Upper lobe of left lung (tissue), 6 donors: ENCODE measurements around the gene XPR1. TPM values are rescaled to one million over a fixed set of nuclear protein-coding genes. Genes with fewer than 3 reads are reported as not detected.

Experiments used
- ATAC-seq, 2 donors: fragments of 200-7000 bp; cut with Tn5 transposase; one replicate each; pipeline ENCODE4 v1.9.1; 2022; ENCODE audit warnings: mild to moderate bottlenecking in 2 of 2, moderate library complexity in 2 of 2; ENCODE audit not compliant: low FRiP score in 2 of 2
- DNase-seq, 2 donors: peaks; one replicate each; pipeline ENCODE4 v3.0.0-alpha.2; 2019 to 2020
- H3K27ac ChIP-seq, 4 donors: fragments of 200-600 bp; sonication (generic); one replicate each; pipeline ENCODE4 v1.5.1; 2016 to 2019
- H3K27me3 ChIP-seq, 4 donors: fragments of 200-600 bp; sonication (generic); one replicate each; pipeline ENCODE4 v1.5.1; 2017 to 2019
- H3K36me3 ChIP-seq, 4 donors: fragments of 200-600 bp; sonication (generic); one replicate each; pipeline ENCODE4 v1.5.1; 2016 to 2019
- H3K4me1 ChIP-seq, 4 donors: fragments of 200-600 bp; sonication (generic); one replicate each; pipeline ENCODE4 v1.5.1; 2018 to 2019
- H3K4me3 ChIP-seq, 4 donors: fragments of 200-600 bp; sonication (generic); one replicate each; pipeline ENCODE4 v1.5.1; 2017 to 2019; ENCODE audit warnings: mild to moderate bottlenecking in 2 of 4, moderate library complexity in 1 of 4
- H3K9me3 ChIP-seq, 4 donors: fragments of 200-600 bp; sonication (generic); one replicate each; pipeline ENCODE4 v1.5.1; 2018 to 2019
- EP300 ChIP-seq, 4 donors: sonication (generic); formaldehyde crosslinking; IDR thresholded peaks; one replicate each; pipeline ENCODE4 v1.5.1; 2017; ENCODE audit warnings: antibody characterized with exemption in 4 of 4, control low read depth in 2 of 4
- POLR2A ChIP-seq, 4 donors: fragments of 450-650 bp; IDR thresholded peaks; one replicate each; pipeline ENCODE4 v1.5.1; 2016 to 2017; ENCODE audit warnings: antibody characterized with exemption in 4 of 4, mild to moderate bottlenecking in 2 of 4
- POLR2AphosphoS5 ChIP-seq, 2 donors: sonication (generic); formaldehyde crosslinking; IDR thresholded peaks; one replicate each; pipeline ENCODE4 v1.5.1; 2017; ENCODE audit warnings: antibody characterized with exemption in 2 of 2
- WGBS, 2 donors: methylation state at CpG; one replicate each; pipeline ENCODE4 v1.1.5; 2017 to 2018; 5-methylcytosine and 5-hydroxymethylcytosine counted together
- small RNA-seq, 4 donors: library from RNA; depleted of rRNA; stranded (forward); fragments of <200 nt; gene quantifications; one replicate each; pipeline ENCODE3, GENCODE V24; 2016
- total RNA-seq, 6 donors: library from RNA; depleted of rRNA in 4 of 6; stranded (reverse); fragments of >200 nt in 4 of 6; gene quantifications; one replicate each; pipeline versions ENCODE4 v1.1.0 to v1.2.1, GENCODE V29; 2016 to 2021
- TF ChIP-seq, protein P1 (sequence below), 6 experiments: fragments of 450-650 bp in 4 of 6; fragments of 200-600 bp in 2 of 6; sonication (generic) in 2 of 6; IDR thresholded peaks; one replicate each; pipeline ENCODE4 v1.5.1; 2016 to 2019; ENCODE audit warnings: antibody characterized with exemption in 6 of 6
- donor health status: DM: no; HTN: no; CAD: no; lungs with moderate emphysema.
- donor health status: DM: no; HTN: yes; CAD: no; lungs with severe emphysema.

XPR1 gene
- total RNA-seq, 6 donors from 2014 or later = 21.3 to 30.2 (median 25.3) TPM

DNA sequence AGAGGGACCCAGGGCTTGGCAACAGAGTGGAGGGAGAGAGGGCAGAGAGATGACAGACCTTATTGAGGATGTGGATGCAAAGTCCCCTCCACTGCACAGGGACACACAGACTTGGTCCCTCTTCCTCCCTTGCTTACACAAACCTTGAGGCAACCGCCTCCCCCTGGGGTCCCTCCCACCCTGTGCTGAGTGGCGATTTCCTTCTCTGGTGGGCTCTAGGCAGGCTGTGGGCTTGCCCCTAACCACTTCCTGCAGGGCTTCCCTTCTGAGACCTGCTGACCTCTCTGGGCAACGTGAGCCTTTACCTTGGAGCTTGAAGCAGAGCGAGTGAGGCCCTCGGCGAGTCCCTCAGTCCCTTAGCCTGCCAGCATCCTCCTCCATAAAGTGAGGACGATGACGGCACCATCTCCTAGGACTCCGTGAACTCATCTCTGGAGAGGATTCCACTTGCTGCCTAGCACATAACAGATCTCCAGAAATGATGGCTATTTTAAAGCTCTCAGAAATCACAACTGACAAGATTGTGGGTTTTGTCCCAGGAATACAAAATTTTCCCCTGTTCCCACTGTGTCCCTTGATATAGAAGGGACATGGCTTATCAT lies 305.9 kb downstream of the XPR1 start:
- H3K9me3 ChIP-seq = no peaks in the 10 kb centered on the region
- DNase-seq (no peak), ATAC-seq (no peak)
- no peak overlapping the region for H3K27ac ChIP-seq
- no peaks in the 10 kb centered on the region for H3K4me1 ChIP-seq
- WGBS, 2 donors = 69 to 82% methylated on average over 9 of the region's 9 CpGs
- peaks cover 0 to 20% (median 3%) of the 10 kb centered on the region in 4 donors for H3K36me3 ChIP-seq
- TF ChIP-seq EP300 (IDR thresholded peaks at IDR 0.05) (no peak), POLR2A (IDR thresholded peaks at IDR 0.05) (no peak), POLR2AphosphoS5 (IDR thresholded peaks at IDR 0.05) (no peak)
- TF ChIP-seq, protein P1, sequence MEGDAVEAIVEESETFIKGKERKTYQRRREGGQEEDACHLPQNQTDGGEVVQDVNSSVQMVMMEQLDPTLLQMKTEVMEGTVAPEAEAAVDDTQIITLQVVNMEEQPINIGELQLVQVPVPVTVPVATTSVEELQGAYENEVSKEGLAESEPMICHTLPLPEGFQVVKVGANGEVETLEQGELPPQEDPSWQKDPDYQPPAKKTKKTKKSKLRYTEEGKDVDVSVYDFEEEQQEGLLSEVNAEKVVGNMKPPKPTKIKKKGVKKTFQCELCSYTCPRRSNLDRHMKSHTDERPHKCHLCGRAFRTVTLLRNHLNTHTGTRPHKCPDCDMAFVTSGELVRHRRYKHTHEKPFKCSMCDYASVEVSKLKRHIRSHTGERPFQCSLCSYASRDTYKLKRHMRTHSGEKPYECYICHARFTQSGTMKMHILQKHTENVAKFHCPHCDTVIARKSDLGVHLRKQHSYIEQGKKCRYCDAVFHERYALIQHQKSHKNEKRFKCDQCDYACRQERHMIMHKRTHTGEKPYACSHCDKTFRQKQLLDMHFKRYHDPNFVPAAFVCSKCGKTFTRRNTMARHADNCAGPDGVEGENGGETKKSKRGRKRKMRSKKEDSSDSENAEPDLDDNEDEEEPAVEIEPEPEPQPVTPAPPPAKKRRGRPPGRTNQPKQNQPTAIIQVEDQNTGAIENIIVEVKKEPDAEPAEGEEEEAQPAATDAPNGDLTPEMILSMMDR (IDR thresholded peaks at IDR 0.05) = no peak
- H3K4me3 ChIP-seq = no peak overlapping the region
- H3K27me3 ChIP-seq = no peaks in the 10 kb centered on the region

DNA sequence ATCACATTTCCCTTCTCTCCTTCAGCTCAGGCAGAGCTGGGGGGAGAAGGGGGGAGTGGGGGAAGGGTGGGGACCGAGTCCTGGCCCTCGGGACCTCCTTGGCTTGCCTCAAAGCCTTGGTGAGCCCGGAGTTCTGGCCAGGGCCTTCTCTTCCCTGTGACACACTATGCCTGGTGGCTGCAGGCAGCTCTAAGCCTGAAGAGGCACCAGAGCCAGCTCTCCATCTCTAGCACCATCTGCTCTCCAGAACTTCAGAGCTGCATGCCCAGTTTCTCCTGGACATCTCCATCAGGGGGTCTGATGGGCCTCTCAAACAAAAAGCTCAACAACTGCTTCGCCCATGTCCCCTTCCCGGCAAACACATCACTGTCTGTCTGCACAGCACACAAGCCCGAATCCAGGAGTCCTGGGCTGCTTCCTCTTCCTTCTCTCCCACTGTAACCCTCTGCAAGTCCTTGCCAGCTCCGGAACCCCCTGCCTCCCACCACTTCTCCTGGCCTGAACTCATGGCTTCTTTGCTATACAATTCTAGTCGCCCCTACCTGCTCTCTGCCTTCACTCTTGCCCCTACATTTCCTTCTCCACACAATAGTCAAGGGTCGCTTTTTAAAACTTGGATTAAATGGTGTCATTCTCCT lies 307.4 kb downstream of the XPR1 start:
- WGBS, 2 donors = 74 to 86% methylated on average over 6 to 9 of the region's 9 CpGs
- no peak for ATAC-seq
- H3K27me3 ChIP-seq = no peaks in the 10 kb centered on the region

DNA sequence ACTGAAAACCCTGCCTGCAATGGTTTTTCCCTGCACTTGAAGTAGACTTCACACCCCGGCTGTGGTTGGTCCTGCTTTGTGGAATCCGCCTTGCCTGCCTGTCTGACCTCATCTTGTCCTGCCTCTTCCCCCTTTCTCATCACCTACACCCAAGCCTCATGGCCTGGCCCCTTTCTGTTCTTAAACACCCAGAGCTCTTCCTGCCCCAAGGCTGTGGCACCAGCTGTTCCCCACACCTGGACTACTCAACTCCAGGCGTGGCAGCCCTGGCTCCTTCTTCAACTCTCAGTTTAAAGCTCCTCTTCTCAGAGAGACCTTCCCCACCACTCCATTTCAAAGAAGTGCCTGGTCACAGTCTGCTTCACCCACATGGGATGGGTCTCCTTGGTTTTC lies 307.9 kb downstream of the XPR1 start:
- Histone ChIP-seq H3K9me3 (no peaks in the 10 kb centered on the region), H3K4me1 (no peaks in the 10 kb centered on the region), H3K27ac (no peak overlapping the region), H3K4me3 (no peak overlapping the region), H3K36me3 (peaks cover 0 to 26% (median 3%) of the 10 kb centered on the region in 4 donors), H3K27me3 (no peaks in the 10 kb centered on the region)
- no peak for TF ChIP-seq EP300 (IDR thresholded peaks at IDR 0.05)
- TF ChIP-seq POLR2A (IDR thresholded peaks at IDR 0.05) = no peak
- no peak for TF ChIP-seq POLR2AphosphoS5 (IDR thresholded peaks at IDR 0.05)
- TF ChIP-seq, protein P1 (IDR thresholded peaks at IDR 0.05) = no peak
- no peak for ATAC-seq
- 88 to 93% methylated on average over 3 of the region's 3 CpGs for WGBS, 2 donors
- no peak for DNase-seq

More for the DNA sequence above, 307.4 kb downstream of the XPR1 start:
- Histone ChIP-seq H3K9me3 (no peaks in the 10 kb centered on the region), H3K27ac (no peak overlapping the region), H3K36me3 (peaks cover 0 to 21% (median 3%) of the 10 kb centered on the region in 4 donors), H3K4me3 (no peak overlapping the region), H3K4me1 (no peaks in the 10 kb centered on the region)
- no peak for TF ChIP-seq EP300 (IDR thresholded peaks at IDR 0.05)
- DNase-seq = no peak

Small RNAs within 50 kb of the gene (small RNA-seq; reads per million reads assigned to genes)
- gene RF00026 = 0 reads per million in 4 donors

Other genes starting within 250 kb of the XPR1 start
- 10 to 100 TPM; 24.9 to 72.3 (median 51.5) TPM for gene ACBD6, start 129.4 kb upstream of the XPR1 start, total RNA-seq
- not detected for gene OVAAL, start 73.1 kb upstream of the XPR1 start, total RNA-seq